OCI-LY1 (cell line): Measurements from ENCODE around the gene SEMA5A.

Experiments
- H2AFZ ChIP-seq: fragments of 200-600 bp; sonication (generic), shearing (Covaris generic); 2 replicates; pipeline ENCODE4 v1.6.0; 2014; ENCODE audit warnings: antibody characterized with exemption, mild to moderate bottlenecking, low read length
- H3F3A ChIP-seq: fragments of 200-600 bp; sonication (generic), shearing (Covaris generic); 2 replicates; pipeline ENCODE4 v1.6.0; 2014; ENCODE audit warnings: mild to moderate bottlenecking, antibody characterized with exemption, low read length, moderate library complexity; ENCODE audit not compliant: insufficient read depth
- H3K27ac ChIP-seq: fragments of 200-600 bp; sonication (generic); 2 replicates; pipeline ENCODE4 v1.5.1; 2014; ENCODE audit warnings: low read length, mixed run types, mild to moderate bottlenecking, low read depth; ENCODE audit not compliant: poor library complexity, severe bottlenecking
- H3K27me3 ChIP-seq: fragments of 200-600 bp; sonication (generic); 2 replicates; pipeline ENCODE4 v1.6.0; 2014; ENCODE audit warnings: antibody characterized with exemption, mild to moderate bottlenecking, low read length, moderate library complexity; ENCODE audit not compliant: insufficient read depth
- H3K36me3 ChIP-seq: fragments of 200-600 bp; sonication (generic); 2 replicates; pipeline ENCODE4 v1.6.1; 2014; ENCODE audit warnings: mild to moderate bottlenecking, antibody characterized with exemption, low read length, moderate library complexity, mixed read lengths; ENCODE audit not compliant: insufficient read depth
- H3K4me1 ChIP-seq: fragments of 200-600 bp; sonication (generic); 2 replicates; pipeline ENCODE4 v1.5.1; 2014; ENCODE audit warnings: mild to moderate bottlenecking, low read length, moderate library complexity; ENCODE audit not compliant: insufficient read depth, severe bottlenecking
- H3K4me2 ChIP-seq: fragments of 200-600 bp; sonication (generic), shearing (Covaris generic); 2 replicates; pipeline ENCODE4 v1.6.1; 2014; ENCODE audit warnings: low read length
- H3K4me3 ChIP-seq: fragments of 200-600 bp; sonication (generic); 2 replicates; pipeline ENCODE4 v1.5.1; 2014; ENCODE audit warnings: low read length, low read depth, mild to moderate bottlenecking, mixed read lengths; ENCODE audit not compliant: poor library complexity, severe bottlenecking
- H3K79me2 ChIP-seq: fragments of 200-600 bp; shearing (Covaris generic); 2 replicates; pipeline ENCODE4 v1.6.1; 2016; ENCODE audit warnings: mixed run types, low read length, mixed read lengths; ENCODE audit not compliant: insufficient read depth
- H3K9ac ChIP-seq: fragments of 200-600 bp; sonication (generic), shearing (Covaris generic); 2 replicates; pipeline ENCODE4 v1.6.1; 2014; ENCODE audit warnings: mild to moderate bottlenecking, low read length, mixed read lengths
- H3K9me2 ChIP-seq: fragments of 200-600 bp; sonication (generic), shearing (Covaris generic); 2 replicates; pipeline ENCODE4 v1.6.1; 2014; ENCODE audit warnings: low read depth, mild to moderate bottlenecking, low read length, mixed read lengths
- H3K9me3 ChIP-seq: fragments of 200-600 bp; shearing (Covaris generic); 2 replicates; pipeline ENCODE4 v1.6.1; 2014; ENCODE audit warnings: low read length, mixed read lengths
- H4K20me1 ChIP-seq: fragments of 200-600 bp; sonication (generic), shearing (Covaris generic); 2 replicates; pipeline ENCODE4 v1.6.0; 2016; ENCODE audit warnings: mild to moderate bottlenecking, low read length; ENCODE audit not compliant: insufficient read depth
- EZH2 ChIP-seq: fragments of 200-600 bp; sonication (generic), shearing (Covaris generic); IDR thresholded peaks from 2 replicates; pipeline ENCODE4 v1.8.0; 2017; ENCODE audit warnings: borderline replicate concordance, mixed run types, mild to moderate bottlenecking, antibody characterized with exemption, low read length, moderate library complexity, mixed read lengths
- TF ChIP-seq, protein P1 (sequence below): fragments of 200-600 bp; sonication (generic), shearing (Covaris generic); IDR thresholded peaks from 2 replicates; pipeline ENCODE4 v1.5.1; 2017; ENCODE audit warnings: mild to moderate bottlenecking, antibody characterized with exemption, low read length, moderate library complexity, mixed read lengths

The SEMA5A gene

DNA sequence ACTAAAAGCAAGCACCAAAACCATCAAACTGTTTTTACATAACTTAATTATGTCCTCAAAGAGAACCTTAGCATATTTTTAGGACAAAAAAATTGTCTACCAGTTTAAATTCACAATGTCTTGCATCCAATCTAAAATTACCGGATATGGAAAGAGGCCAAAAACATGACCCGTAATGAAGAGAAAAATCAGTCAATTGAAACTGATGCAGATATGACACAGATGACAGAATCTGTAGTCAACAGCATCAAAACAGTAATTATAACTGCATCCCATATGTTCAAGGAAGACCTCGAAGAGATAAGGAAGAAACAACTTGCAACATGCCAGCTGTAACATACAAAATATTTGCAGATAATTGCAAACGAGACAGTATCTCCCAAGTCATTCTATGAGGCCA is 473.2 kb downstream of the SEMA5A start:
- no peak for TF ChIP-seq EZH2
- TF ChIP-seq, protein P1, sequence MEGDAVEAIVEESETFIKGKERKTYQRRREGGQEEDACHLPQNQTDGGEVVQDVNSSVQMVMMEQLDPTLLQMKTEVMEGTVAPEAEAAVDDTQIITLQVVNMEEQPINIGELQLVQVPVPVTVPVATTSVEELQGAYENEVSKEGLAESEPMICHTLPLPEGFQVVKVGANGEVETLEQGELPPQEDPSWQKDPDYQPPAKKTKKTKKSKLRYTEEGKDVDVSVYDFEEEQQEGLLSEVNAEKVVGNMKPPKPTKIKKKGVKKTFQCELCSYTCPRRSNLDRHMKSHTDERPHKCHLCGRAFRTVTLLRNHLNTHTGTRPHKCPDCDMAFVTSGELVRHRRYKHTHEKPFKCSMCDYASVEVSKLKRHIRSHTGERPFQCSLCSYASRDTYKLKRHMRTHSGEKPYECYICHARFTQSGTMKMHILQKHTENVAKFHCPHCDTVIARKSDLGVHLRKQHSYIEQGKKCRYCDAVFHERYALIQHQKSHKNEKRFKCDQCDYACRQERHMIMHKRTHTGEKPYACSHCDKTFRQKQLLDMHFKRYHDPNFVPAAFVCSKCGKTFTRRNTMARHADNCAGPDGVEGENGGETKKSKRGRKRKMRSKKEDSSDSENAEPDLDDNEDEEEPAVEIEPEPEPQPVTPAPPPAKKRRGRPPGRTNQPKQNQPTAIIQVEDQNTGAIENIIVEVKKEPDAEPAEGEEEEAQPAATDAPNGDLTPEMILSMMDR, result no peak
- no peak overlapping the region for H3K27ac ChIP-seq
- no peak overlapping the region for H3K9ac ChIP-seq
- H2AFZ ChIP-seq, result no peak overlapping the region
- H3K4me3 ChIP-seq, result no peak overlapping the region
- H4K20me1 ChIP-seq, result no peaks in the 10 kb centered on the region
- no peaks in the 10 kb centered on the region for H3K79me2 ChIP-seq
- no peaks in the 10 kb centered on the region for H3K4me1 ChIP-seq
- no peaks in the 10 kb centered on the region for H3K27me3 ChIP-seq
- no peaks in the 10 kb centered on the region for H3K9me3 ChIP-seq
- no peaks in the 10 kb centered on the region for H3K9me2 ChIP-seq
- no peaks in the 10 kb centered on the region for H3K36me3 ChIP-seq
- no peak overlapping the region for H3K4me2 ChIP-seq
- no peaks in the 10 kb centered on the region for H3F3A ChIP-seq

DNA sequence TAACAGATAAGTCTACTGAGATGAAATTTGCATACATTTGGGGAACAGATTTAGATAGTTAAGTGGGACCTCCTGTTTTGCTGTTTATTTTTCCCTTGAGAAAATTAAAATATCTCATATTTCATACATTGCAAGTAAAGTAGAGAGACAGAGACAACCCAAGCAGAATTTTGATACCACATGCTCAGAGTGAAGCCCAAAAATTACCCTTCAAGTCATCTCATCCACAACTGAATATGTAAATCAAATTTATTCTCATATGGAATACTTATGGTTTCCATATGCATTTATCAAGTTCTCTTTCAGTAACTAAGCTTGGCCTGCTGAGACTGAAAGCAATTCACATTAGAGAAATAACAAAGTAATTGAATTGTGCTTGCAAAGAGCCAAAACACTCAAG is 474.4 kb downstream of the SEMA5A start:
- Histone ChIP-seq H3K4me3 (no peak overlapping the region), H3K4me1 (no peaks in the 10 kb centered on the region), H3F3A (no peaks in the 10 kb centered on the region), H3K9ac (no peak overlapping the region), H2AFZ (no peak overlapping the region), H3K4me2 (no peak overlapping the region), H3K36me3 (no peaks in the 10 kb centered on the region), H3K27me3 (no peaks in the 10 kb centered on the region), H3K9me3 (no peaks in the 10 kb centered on the region), H3K27ac (no peak overlapping the region), H4K20me1 (no peaks in the 10 kb centered on the region), H3K9me2 (no peaks in the 10 kb centered on the region), H3K79me2 (no peaks in the 10 kb centered on the region)
- no peak for TF ChIP-seq EZH2

DNA sequence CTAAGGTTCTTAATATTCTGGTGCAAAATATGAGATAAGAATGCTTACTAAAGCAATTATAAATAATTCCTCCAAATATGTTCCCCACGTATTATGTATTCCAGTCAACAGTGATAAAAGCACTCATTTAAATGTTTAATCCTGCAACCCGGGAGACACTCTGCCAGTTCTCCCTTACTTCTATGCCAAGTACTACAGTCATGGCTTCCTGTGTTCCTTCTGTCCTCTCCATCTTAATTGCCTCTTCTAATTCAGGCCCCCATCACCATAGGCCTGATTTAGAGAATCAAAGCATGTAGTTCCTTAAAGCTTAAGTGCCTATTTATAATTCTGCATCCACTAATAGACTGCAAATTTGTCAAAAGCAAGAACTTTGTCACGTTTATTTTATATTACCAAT is 474.8 kb downstream of the SEMA5A start:
- no peaks in the 10 kb centered on the region for H3K79me2 ChIP-seq
- no peaks in the 10 kb centered on the region for H4K20me1 ChIP-seq
- H3K4me1 ChIP-seq, result no peaks in the 10 kb centered on the region
- no peaks in the 10 kb centered on the region for H3K9me3 ChIP-seq
- no peak overlapping the region for H3K4me2 ChIP-seq
- H2AFZ ChIP-seq, result no peak overlapping the region
- H3K27ac ChIP-seq, result no peak overlapping the region
- H3K9me2 ChIP-seq, result no peaks in the 10 kb centered on the region
- no peak overlapping the region for H3K4me3 ChIP-seq
- TF ChIP-seq EZH2, result no peak
- TF ChIP-seq, protein P1, result no peak
- no peaks in the 10 kb centered on the region for H3K36me3 ChIP-seq
- no peaks in the 10 kb centered on the region for H3K27me3 ChIP-seq
- no peaks in the 10 kb centered on the region for H3F3A ChIP-seq
- no peak overlapping the region for H3K9ac ChIP-seq

DNA sequence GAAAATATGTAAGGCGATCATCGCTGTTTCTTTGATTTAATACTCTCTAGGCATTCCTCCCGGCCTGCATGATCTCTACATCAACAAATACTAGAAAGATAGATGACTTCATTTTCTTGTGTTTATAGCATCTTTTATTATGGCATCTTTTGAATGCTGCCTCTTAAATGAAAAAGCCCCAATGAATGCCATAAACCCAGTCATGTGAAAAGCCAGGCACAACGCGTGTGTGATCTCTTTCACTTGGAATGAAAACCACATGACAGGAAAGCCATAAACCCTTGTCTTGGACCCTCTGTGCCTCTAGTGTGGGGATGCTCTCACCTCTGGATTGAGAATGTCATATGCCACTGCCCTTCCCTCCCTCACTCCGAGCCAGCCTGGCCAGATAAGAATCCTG is 476.2 kb downstream of the SEMA5A start:
- H3K9ac ChIP-seq, result no peak overlapping the region
- H3K9me2 ChIP-seq, result no peaks in the 10 kb centered on the region
- H3K27ac ChIP-seq, result no peak overlapping the region
- H3K27me3 ChIP-seq, result no peaks in the 10 kb centered on the region
- TF ChIP-seq, protein P1, result no peak
- no peak for TF ChIP-seq EZH2
- no peak overlapping the region for H3K4me2 ChIP-seq
- no peak overlapping the region for H3K4me3 ChIP-seq
- no peaks in the 10 kb centered on the region for H3K4me1 ChIP-seq
- no peaks in the 10 kb centered on the region for H3K36me3 ChIP-seq
- H4K20me1 ChIP-seq, result no peaks in the 10 kb centered on the region
- no peaks in the 10 kb centered on the region for H3K79me2 ChIP-seq
- H2AFZ ChIP-seq, result no peak overlapping the region
- H3K9me3 ChIP-seq, result no peaks in the 10 kb centered on the region
- H3F3A ChIP-seq, result no peaks in the 10 kb centered on the region
